HCT116 (cell line): Measurements from ENCODE around the gene CCER1. TPM values are rescaled to one million over a fixed set of nuclear protein-coding genes. Genes with fewer than 3 reads are reported as not detected.

Source experiments
- ATAC-seq: fragments of 200-7000 bp; cut with Tn5 transposase; 2 replicates; pipeline ENCODE4 v1.9.1; 2020; ENCODE audit warnings: mild to moderate bottlenecking, moderate library complexity
- BruUV-seq: library from RNA; stranded (reverse); fragments of 400-500 nt; replicated peaks from 2 replicates; lab custom pipeline; 2021; lab: Mats Ljungman, UMichigan
- CTCF ChIA-PET: fragments of 300-600 bp; sonication (Branson Sonifier 250); formaldehyde crosslinking; loops from one replicate; lab custom pipeline; 2021; ENCODE audit warnings: antibody characterized with exemption; lab: Charles Lee
- POLR2A ChIA-PET: fragments of 300-600, 350-600 bp; sonication (Branson Sonifier 250); formaldehyde crosslinking; loops from one replicate; lab custom pipeline; 2021; ENCODE audit warnings: antibody characterized with exemption; lab: Charles Lee
- RAD21 ChIA-PET, 2 experiments: fragments of 300-600 bp; sonication (Branson Sonifier 250); formaldehyde crosslinking; loops; one replicate each; lab custom pipeline; 2023; ENCODE audit warnings: low total read pairs in 2 of 2; ENCODE audit not compliant: uncharacterized antibody in 2 of 2, unreplicated experiment in 2 of 2, low non-redundant PET in 1 of 2; lab: Charles Lee
- DNase-seq: peaks from one replicate; pipeline ENCODE4 v3.0.0-alpha.2; 2010; ENCODE audit warnings: low read depth, low spot score
- H2AFZ ChIP-seq: fragments of 200-600 bp; shearing (Covaris generic), sonication (generic); 2 replicates; pipeline ENCODE4 v1.6.1; 2017; ENCODE audit warnings: low read depth, mixed run types, mixed read lengths, antibody characterized with exemption, low read length; ENCODE audit not compliant: poor library complexity, severe bottlenecking
- H3K27ac ChIP-seq: 2 replicates; pipeline ENCODE4 v1.5.1; 2012; ENCODE audit warnings: low read depth, low read length
- H3K27me3 ChIP-seq: fragments of 200-600 bp; sonication (generic); 2 replicates; pipeline ENCODE4 v1.6.1; 2016; ENCODE audit warnings: mixed run types, low read length, mixed read lengths; ENCODE audit not compliant: insufficient read depth
- H3K36me3 ChIP-seq, 2 experiments: fragments of 200-500 bp in 1 of 2; fragments of 200-600 bp in 1 of 2; sonication (Bioruptor generic) in 1 of 2; sonication (generic) in 1 of 2; 2 replicates each; pipeline versions ENCODE4 v1.5.1 to v1.6.1; 2014 to 2016; ENCODE audit warnings: low read length in 2 of 2, inconsistent platforms in 1 of 2, mixed read lengths in 1 of 2, mixed run types in 1 of 2; ENCODE audit not compliant: insufficient read depth in 2 of 2, control insufficient read depth in 1 of 2
- H3K4me1 ChIP-seq, 2 experiments: fragments of 200-600 bp in 1 of 2; sonication (generic) in 1 of 2; 2 replicates each; pipeline versions ENCODE4 v1.5.1 to v1.6.1; 2012 to 2017; ENCODE audit warnings: low read length in 2 of 2, inconsistent platforms in 1 of 2, mild to moderate bottlenecking in 1 of 2, mixed read lengths in 1 of 2, mixed run types in 1 of 2, moderate library complexity in 1 of 2; ENCODE audit not compliant: insufficient read depth in 2 of 2, control insufficient read depth in 1 of 2
- H3K4me2 ChIP-seq: fragments of 200-600 bp; sonication (generic); 2 replicates; pipeline ENCODE4 v1.6.1; 2017; ENCODE audit warnings: mixed run types, low read length, mixed read lengths
- H3K4me3 ChIP-seq, 2 experiments: fragments of 200-600 bp in 1 of 2; sonication (generic) in 1 of 2; replicated peaks in 1 of 2; 2 replicates each; pipeline ENCODE4 v1.5.1; 2011 to 2016; ENCODE audit warnings: low read length in 2 of 2, control low read depth in 1 of 2, low read depth in 1 of 2, mild to moderate bottlenecking in 1 of 2, mixed read lengths in 1 of 2, mixed run types in 1 of 2
- H3K79me2 ChIP-seq: fragments of 200-600 bp; sonication (generic); 2 replicates; pipeline ENCODE4 v1.6.1; 2017; ENCODE audit warnings: mild to moderate bottlenecking, mixed run types, low read length, moderate library complexity, mixed read lengths; ENCODE audit not compliant: insufficient read depth
- H3K9ac ChIP-seq: fragments of 200-600 bp; sonication (generic); 2 replicates; pipeline ENCODE4 v1.6.1; 2016; ENCODE audit warnings: low read length, mixed read lengths
- H3K9me2 ChIP-seq: fragments of 200-600 bp; sonication (generic), shearing (Covaris generic); 2 replicates; pipeline ENCODE4 v1.6.1; 2017; ENCODE audit warnings: mixed run types, mild to moderate bottlenecking, moderate library complexity; ENCODE audit not compliant: insufficient read depth
- H3K9me3 ChIP-seq, 2 experiments: fragments of 200-500 bp in 1 of 2; fragments of 200-600 bp in 1 of 2; sonication (Bioruptor generic) in 1 of 2; sonication (generic) in 1 of 2; 2 replicates each; pipeline ENCODE4 v1.6.1; 2014 to 2017; ENCODE audit warnings: low read length in 2 of 2, mixed read lengths in 2 of 2, inconsistent platforms in 1 of 2, low read depth in 1 of 2, mild to moderate bottlenecking in 1 of 2, mixed run types in 1 of 2, moderate library complexity in 1 of 2; ENCODE audit not compliant: control insufficient read depth in 1 of 2, insufficient read depth in 1 of 2
- H4K20me1 ChIP-seq: fragments of 200-600 bp; sonication (generic), shearing (Covaris generic); 2 replicates; pipeline ENCODE4 v1.6.1; 2017; ENCODE audit warnings: mixed run types, mild to moderate bottlenecking, moderate library complexity; ENCODE audit not compliant: insufficient read depth
- CBX3 ChIP-seq: IDR thresholded peaks from 2 replicates; pipeline ENCODE4 v1.6.1; 2012; ENCODE audit warnings: low read depth
- EZH2phosphoT487 ChIP-seq: fragments of 200-600 bp; IDR thresholded peaks from 2 replicates; pipeline ENCODE4 v1.6.1; 2018; ENCODE audit warnings: antibody characterized with exemption, borderline replicate concordance
- FOSL1 ChIP-seq: IDR thresholded peaks from 2 replicates; pipeline ENCODE4 v1.6.1; 2012; ENCODE audit warnings: low read depth
- JUND ChIP-seq: IDR thresholded peaks from 2 replicates; pipeline ENCODE4 v1.6.1; 2012
- MAX ChIP-seq: IDR thresholded peaks from 2 replicates; pipeline ENCODE4 v1.6.1; 2012
- POLR2A ChIP-seq: IDR thresholded peaks from 2 replicates; pipeline ENCODE4 v1.7.0; 2011; ENCODE audit warnings: borderline replicate concordance; ENCODE audit not compliant: insufficient read depth, insufficient read length; ENCODE audit errors: extremely low read depth
- POLR2AphosphoS5 ChIP-seq: IDR thresholded peaks from 2 replicates; pipeline ENCODE4 v1.6.1; 2011; ENCODE audit warnings: mild to moderate bottlenecking, low read depth, low read length, moderate library complexity
- RAD21 ChIP-seq: IDR thresholded peaks from 2 replicates; pipeline ENCODE4 v1.6.1; 2012; ENCODE audit warnings: low read depth, mild to moderate bottlenecking
- SP1 ChIP-seq: IDR thresholded peaks from 2 replicates; pipeline ENCODE4 v1.6.1; 2012; ENCODE audit warnings: low read depth
- SRF ChIP-seq: IDR thresholded peaks from 2 replicates; pipeline ENCODE4 v1.6.1; 2012; ENCODE audit warnings: low read depth
- TCF7L2 ChIP-seq: IDR thresholded peaks from 2 replicates; pipeline ENCODE4 v1.7.0; 2011; ENCODE audit warnings: borderline replicate concordance, inconsistent platforms; ENCODE audit not compliant: insufficient read depth, insufficient read length; ENCODE audit errors: extremely low read depth
- ZFX ChIP-seq: fragments of 450-650 bp; IDR thresholded peaks from 2 replicates; pipeline ENCODE4 v1.6.1; 2017
- ZNF274 ChIP-seq: fragments of 200-500 bp; sonication (Bioruptor generic); IDR thresholded peaks from 2 replicates; pipeline ENCODE4 v1.6.1; 2014; ENCODE audit warnings: mild to moderate bottlenecking, low read depth, low read length, inconsistent platforms
- intact Hi-C: fragments of 100-400 bp; cut with micrococcal nuclease; formaldehyde crosslinking; loops from 2 replicates; pipeline ENCODE4 v1.10.0; 2022
- total RNA-seq: library from RNA; stranded (reverse); gene quantifications from one replicate; pipeline ENCODE4 v1.2.1, GENCODE V29; 2021; ENCODE audit not compliant: unreplicated experiment
- TF ChIP-seq, protein P1 (sequence below): IDR thresholded peaks from 2 replicates; pipeline ENCODE4 v1.6.1; 2011; ENCODE audit warnings: mild to moderate bottlenecking, low read length, moderate library complexity; ENCODE audit not compliant: insufficient replicate concordance; ENCODE audit errors: extremely low read depth
- TF ChIP-seq, protein P2 (sequence below), 3 experiments: fragments of 200-600 bp in 1 of 3; sonication (generic) in 1 of 3; IDR thresholded peaks in 2 of 3; conservative IDR thresholded peaks in 1 of 3; 2 replicates each; pipeline ENCODE4 v1.5.1; 2012 to 2017; ENCODE audit warnings: low read depth in 2 of 3, low read length in 2 of 3, antibody characterized with exemption in 1 of 3, borderline replicate concordance in 1 of 3, control low read depth in 1 of 3, mild to moderate bottlenecking in 1 of 3, mixed read lengths in 1 of 3, mixed run types in 1 of 3, moderate library complexity in 1 of 3; ENCODE audit not compliant: insufficient read depth in 1 of 3

The CCER1 gene
- total RNA-seq, 1 experiment from 2014 or later, result not detected

DNA sequence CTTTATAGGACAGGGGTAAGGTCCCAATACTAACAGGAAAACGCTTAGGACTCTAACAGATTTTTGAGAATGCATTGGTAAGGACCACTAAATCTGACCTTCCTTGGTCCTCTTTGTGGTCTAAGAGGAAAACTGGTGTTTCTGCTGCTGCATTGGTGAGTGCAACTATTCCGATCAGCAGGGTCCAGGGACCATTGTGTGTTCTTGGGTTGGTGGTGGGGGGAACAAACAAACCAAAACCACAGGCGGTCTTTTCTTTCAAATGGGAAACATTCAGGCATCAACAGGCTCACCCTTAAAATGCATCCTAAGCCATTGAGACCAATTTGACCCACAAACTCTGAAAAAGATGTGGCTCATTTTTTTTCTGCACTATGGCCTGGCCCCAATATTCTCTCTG is 29.1 kb upstream of the CCER1 start:
- H2AFZ ChIP-seq, result no peak overlapping the region
- H3K27ac ChIP-seq, result no peak overlapping the region
- ATAC-seq (no peak), DNase-seq (no peak)
- BruUV-seq, result no TSS peak
- no peaks in the 10 kb centered on the region for H3K36me3 ChIP-seq
- no peaks in the 10 kb centered on the region; a peak in 1 of 4 replicates for H3K9me3 ChIP-seq
- no peak overlapping the region for H3K9ac ChIP-seq
- no peaks in the 10 kb centered on the region for H3K27me3 ChIP-seq
- no peaks in the 10 kb centered on the region for H3K9me2 ChIP-seq
- no peaks in the 10 kb centered on the region for H4K20me1 ChIP-seq
- H3K4me1 ChIP-seq, result no peaks in the 10 kb centered on the region
- TF ChIP-seq JUND (no peak), FOSL1 (no peak), POLR2A (no peak), SP1 (no peak), ZNF274 (no peak), MAX (no peak), RAD21 (no peak), ZFX (no peak), EZH2phosphoT487 (no peak), CBX3 (no peak), TCF7L2 (no peak), SRF (no peak), POLR2AphosphoS5 (no peak)
- TF ChIP-seq, protein P1, sequence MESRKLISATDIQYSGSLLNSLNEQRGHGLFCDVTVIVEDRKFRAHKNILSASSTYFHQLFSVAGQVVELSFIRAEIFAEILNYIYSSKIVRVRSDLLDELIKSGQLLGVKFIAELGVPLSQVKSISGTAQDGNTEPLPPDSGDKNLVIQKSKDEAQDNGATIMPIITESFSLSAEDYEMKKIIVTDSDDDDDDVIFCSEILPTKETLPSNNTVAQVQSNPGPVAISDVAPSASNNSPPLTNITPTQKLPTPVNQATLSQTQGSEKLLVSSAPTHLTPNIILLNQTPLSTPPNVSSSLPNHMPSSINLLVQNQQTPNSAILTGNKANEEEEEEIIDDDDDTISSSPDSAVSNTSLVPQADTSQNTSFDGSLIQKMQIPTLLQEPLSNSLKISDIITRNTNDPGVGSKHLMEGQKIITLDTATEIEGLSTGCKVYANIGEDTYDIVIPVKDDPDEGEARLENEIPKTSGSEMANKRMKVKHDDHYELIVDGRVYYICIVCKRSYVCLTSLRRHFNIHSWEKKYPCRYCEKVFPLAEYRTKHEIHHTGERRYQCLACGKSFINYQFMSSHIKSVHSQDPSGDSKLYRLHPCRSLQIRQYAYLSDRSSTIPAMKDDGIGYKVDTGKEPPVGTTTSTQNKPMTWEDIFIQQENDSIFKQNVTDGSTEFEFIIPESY, result no peak
- TF ChIP-seq, protein P2, sequence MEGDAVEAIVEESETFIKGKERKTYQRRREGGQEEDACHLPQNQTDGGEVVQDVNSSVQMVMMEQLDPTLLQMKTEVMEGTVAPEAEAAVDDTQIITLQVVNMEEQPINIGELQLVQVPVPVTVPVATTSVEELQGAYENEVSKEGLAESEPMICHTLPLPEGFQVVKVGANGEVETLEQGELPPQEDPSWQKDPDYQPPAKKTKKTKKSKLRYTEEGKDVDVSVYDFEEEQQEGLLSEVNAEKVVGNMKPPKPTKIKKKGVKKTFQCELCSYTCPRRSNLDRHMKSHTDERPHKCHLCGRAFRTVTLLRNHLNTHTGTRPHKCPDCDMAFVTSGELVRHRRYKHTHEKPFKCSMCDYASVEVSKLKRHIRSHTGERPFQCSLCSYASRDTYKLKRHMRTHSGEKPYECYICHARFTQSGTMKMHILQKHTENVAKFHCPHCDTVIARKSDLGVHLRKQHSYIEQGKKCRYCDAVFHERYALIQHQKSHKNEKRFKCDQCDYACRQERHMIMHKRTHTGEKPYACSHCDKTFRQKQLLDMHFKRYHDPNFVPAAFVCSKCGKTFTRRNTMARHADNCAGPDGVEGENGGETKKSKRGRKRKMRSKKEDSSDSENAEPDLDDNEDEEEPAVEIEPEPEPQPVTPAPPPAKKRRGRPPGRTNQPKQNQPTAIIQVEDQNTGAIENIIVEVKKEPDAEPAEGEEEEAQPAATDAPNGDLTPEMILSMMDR (IDR thresholded peaks at IDR 0.05 in 2 of 3, conservative IDR thresholded peaks at IDR 0.05 in 1 of 3; ENCODE audit: borderline replicate concordance in 1 of 3, insufficient read depth in 1 of 3, low read depth in 2 of 3, low read length in 2 of 3), result no peak
- no peak overlapping the region for H3K4me3 ChIP-seq
- intact Hi-C loops, result no loop called here
- no peak overlapping the region for H3K4me2 ChIP-seq
- ChIA-PET CTCF (no interaction called here), POLR2A (no interaction called here), RAD21 (no interaction called here)
- no peaks in the 10 kb centered on the region for H3K79me2 ChIP-seq
